ENCODE data around the gene LYVE1.

Gene LYVE1

GRCh38 chr11:10522921-10523320 is 45.5 kb downstream of the LYVE1 start:
- DNase-seq (ENCODE audit: low read depth): no peak

- no peak for DNase-seq (ENCODE audit: low read depth)
These were observed 46.2 kb downstream of the LYVE1 start for GRCh38 chr11:10522276-10522675.

GRCh38 chr11:10520562-10520961 is 47.9 kb downstream of the LYVE1 start:
- DNase-seq (ENCODE audit: low read depth): no peak

GRCh38 chr11:10519630-10520029 is 48.8 kb downstream of the LYVE1 start:
- DNase-seq (ENCODE audit: low read depth): no peak

- no peak for DNase-seq (ENCODE audit: low read depth)
These were observed 49.6 kb downstream of the LYVE1 start for GRCh38 chr11:10518891-10519290.

- no peak for DNase-seq (ENCODE audit: low read depth)
These were observed 50.3 kb downstream of the LYVE1 start for GRCh38 chr11:10518123-10518522.

GRCh38 chr11:10515418-10515817 is 53.0 kb downstream of the LYVE1 start:
- DNase-seq (ENCODE audit: low read depth): no peak

- DNase-seq (ENCODE audit: low read depth): no peak
These were observed 53.8 kb downstream of the LYVE1 start for GRCh38 chr11:10514709-10515108.

- no peak for DNase-seq (ENCODE audit: low read depth)
These were observed 54.3 kb downstream of the LYVE1 start for GRCh38 chr11:10514202-10514601.

GRCh38 chr11:10511181-10511621 is 57.3 kb downstream of the LYVE1 start:
- DNase-seq (ENCODE audit: low read depth): no peak
